Tibial nerve (tissue), 4 donors: ENCODE data around the gene ANO10. TPM values are rescaled to one million over a fixed set of nuclear protein-coding genes. Genes with fewer than 3 reads are reported as not detected.

Experiments
- DNase-seq, 2 donors: peaks; one replicate each; pipeline ENCODE4 v3.0.0-alpha.2; 2019; ENCODE audit warnings: low spot score in 2 of 2
- H3K27ac ChIP-seq, 4 donors: fragments of 200-600 bp; sonication (generic) in 3 of 4; one replicate each; pipeline ENCODE4 v1.5.1; 2017 to 2019; ENCODE audit warnings: mild to moderate bottlenecking in 1 of 4
- H3K27me3 ChIP-seq, 2 donors: fragments of 200-600 bp; sonication (generic) in 1 of 2; one replicate each; pipeline versions ENCODE4 v1.5.1 to v1.6.0; 2017 to 2019
- H3K36me3 ChIP-seq, 3 donors: fragments of 200-600 bp; sonication (generic); one replicate each; pipeline ENCODE4 v1.5.1; 2018 to 2019
- H3K4me1 ChIP-seq, 4 donors: fragments of 200-600 bp; sonication (generic) in 3 of 4; one replicate each; pipeline ENCODE4 v1.5.1; 2017 to 2019
- H3K4me3 ChIP-seq, 4 donors: fragments of 200-600 bp; sonication (generic) in 3 of 4; one replicate each; pipeline ENCODE4 v1.5.1; 2017 to 2019; ENCODE audit warnings: mild to moderate bottlenecking in 1 of 4, moderate library complexity in 1 of 4
- H3K9me3 ChIP-seq, 4 donors: fragments of 200-600 bp; sonication (generic) in 3 of 4; one replicate each; pipeline ENCODE4 v1.5.1; 2017 to 2019
- CTCF ChIP-seq, 5 experiments: fragments of 200-600 bp in 3 of 5; fragments of 450-650 bp in 2 of 5; sonication (generic) in 3 of 5; IDR thresholded peaks; one replicate each; pipeline ENCODE4 v1.5.1; 2016 to 2019; ENCODE audit warnings: antibody characterized with exemption in 5 of 5, mild to moderate bottlenecking in 3 of 5, moderate library complexity in 2 of 5
- EP300 ChIP-seq, 2 donors: sonication (generic); formaldehyde crosslinking; IDR thresholded peaks; one replicate each; pipeline ENCODE4 v1.6.1; 2017; ENCODE audit warnings: antibody characterized with exemption in 2 of 2, mild to moderate bottlenecking in 1 of 2
- POLR2A ChIP-seq, 2 donors: fragments of 450-650 bp; IDR thresholded peaks; one replicate each; pipeline ENCODE4 v1.6.1; 2017; ENCODE audit warnings: antibody characterized with exemption in 2 of 2, mild to moderate bottlenecking in 2 of 2, moderate library complexity in 2 of 2
- WGBS, 2 donors: methylation state at CpG; one replicate each; pipeline ENCODE4 v1.1.5; 2018; 5-methylcytosine and 5-hydroxymethylcytosine counted together
- total RNA-seq, 4 donors: library from RNA; depleted of rRNA; stranded (reverse); fragments of >200 nt; gene quantifications; one replicate each; pipeline ENCODE4 v1.1.0, GENCODE V29; 2016

Gene ANO10
- total RNA-seq, 4 donors from 2014 or later = 19.4 to 28.8 (median 21.2) TPM

- Histone ChIP-seq H3K4me1 (peaks cover 0 to 6% (median 0%) of the 10 kb centered on the region in 4 donors), H3K36me3 (peaks cover 0 to 100% (median 24%) of the 10 kb centered on the region in 3 donors), H3K27ac (no peak overlapping the region), H3K27me3 (no peaks in the 10 kb centered on the region), H3K4me3 (no peak overlapping the region), H3K9me3 (peaks cover 0 to 11% (median 4%) of the 10 kb centered on the region in 4 donors)
- WGBS, 2 donors = 49 to 71% methylated on average over 3 of the region's 3 CpGs
- no peak for TF ChIP-seq EP300 (IDR thresholded peaks at IDR 0.05)
- TF ChIP-seq POLR2A (IDR thresholded peaks at IDR 0.05) = no peak
- no peak for DNase-seq
Observed at GRCh38 chr3:43343815-43344214, 278.0 kb downstream of the ANO10 start.

GRCh38 chr3:43343185-43343584 lies 278.6 kb downstream of the ANO10 start:
- no peak for DNase-seq
- peaks cover 0 to 100% (median 20%) of the 10 kb centered on the region in 3 donors for H3K36me3 ChIP-seq
- H3K27ac ChIP-seq = no peak overlapping the region
- no peak overlapping the region for H3K4me3 ChIP-seq
- 78 to 79% methylated on average over 4 of the region's 4 CpGs for WGBS, 2 donors
- peaks cover 0 to 17% (median 9%) of the 10 kb centered on the region in 4 donors for H3K9me3 ChIP-seq
- H3K4me1 ChIP-seq = peaks cover 0 to 6% (median 0%) of the 10 kb centered on the region in 4 donors
- no peaks in the 10 kb centered on the region for H3K27me3 ChIP-seq
- no peak for TF ChIP-seq EP300 (IDR thresholded peaks at IDR 0.05)
- no peak for TF ChIP-seq CTCF (IDR thresholded peaks at IDR 0.05)
- TF ChIP-seq POLR2A (IDR thresholded peaks at IDR 0.05) = no peak

- H3K9me3 ChIP-seq = peaks cover 0 to 31% (median 13%) of the 10 kb centered on the region in 4 donors
- H3K27ac ChIP-seq = no peak overlapping the region
- WGBS, 2 donors = 90% methylated on average over 2 of the region's 2 CpGs
- H3K4me3 ChIP-seq = no peak overlapping the region
- no peaks in the 10 kb centered on the region for H3K27me3 ChIP-seq
- H3K36me3 ChIP-seq = peaks cover 0 to 100% (median 22%) of the 10 kb centered on the region in 3 donors
- H3K4me1 ChIP-seq = peaks cover 0 to 6% (median 0%) of the 10 kb centered on the region in 4 donors
- no peak for DNase-seq
- TF ChIP-seq EP300 (IDR thresholded peaks at IDR 0.05) (no peak), POLR2A (IDR thresholded peaks at IDR 0.05) (no peak), CTCF (IDR thresholded peaks at IDR 0.05) (no peak)
Observed at GRCh38 chr3:43341788-43342187, 280.0 kb downstream of the ANO10 start.

GRCh38 chr3:43340403-43340802 lies 281.4 kb downstream of the ANO10 start:
- TF ChIP-seq POLR2A (IDR thresholded peaks at IDR 0.05) (no peak), CTCF (IDR thresholded peaks at IDR 0.05) (no peak), EP300 (IDR thresholded peaks at IDR 0.05) (no peak)
- Histone ChIP-seq H3K36me3 (peaks cover 0 to 100% (median 23%) of the 10 kb centered on the region in 3 donors), H3K9me3 (peaks cover 0 to 45% (median 16%) of the 10 kb centered on the region in 4 donors), H3K27ac (no peak overlapping the region), H3K4me1 (peaks cover 0 to 5% (median 0%) of the 10 kb centered on the region in 4 donors), H3K4me3 (no peak overlapping the region), H3K27me3 (no peaks in the 10 kb centered on the region)
- WGBS, 2 donors = 98% methylated on average over 7 of the region's 7 CpGs
- no peak for DNase-seq

- Histone ChIP-seq H3K4me3 (no peak overlapping the region), H3K36me3 (peaks cover 0 to 100% (median 35%) of the 10 kb centered on the region in 3 donors)
- 98% methylated on average over 2 of the region's 2 CpGs for WGBS, 2 donors
Observed at GRCh38 chr3:43338295-43338694, 283.5 kb downstream of the ANO10 start.

More at GRCh38 chr3:43338295-43338694, 283.5 kb downstream of the ANO10 start:
- no peaks in the 10 kb centered on the region for H3K4me1 ChIP-seq
- TF ChIP-seq CTCF (IDR thresholded peaks at IDR 0.05) (no peak), EP300 (IDR thresholded peaks at IDR 0.05) (no peak), POLR2A (IDR thresholded peaks at IDR 0.05) (no peak)
- no peak for DNase-seq
- H3K9me3 ChIP-seq = peaks cover 0 to 45% (median 16%) of the 10 kb centered on the region in 4 donors
- H3K27ac ChIP-seq = no peak overlapping the region
- no peaks in the 10 kb centered on the region for H3K27me3 ChIP-seq
